Psoas muscle (tissue), 8 donors: ENCODE results near the gene LRRC8B. TPM values are rescaled to one million over a fixed set of nuclear protein-coding genes. Genes with fewer than 3 reads are reported as not detected.
"Not testable (repeated sequence)": the region's sequence is repeated elsewhere in the genome, so short reads cannot be mapped to it uniquely, and the experiment has no call there.

Experiments
- ATAC-seq, 4 donors: fragments of 200-7000 bp; cut with Tn5 transposase; one replicate each; pipeline ENCODE4 v1.9.1; 2020; ENCODE audit warnings: moderate library complexity in 3 of 4, mild to moderate bottlenecking in 2 of 4
- DNase-seq, 2 donors: peaks; one replicate each; pipeline ENCODE4 v3.0.0-alpha.2; 2020
- H3K27ac ChIP-seq: fragments of 200-600 bp; one replicate; pipeline ENCODE4 v1.8.0; 2022
- H3K27me3 ChIP-seq, 3 donors: fragments of 200-600 bp in 1 of 3; one replicate each; pipeline versions ENCODE4 v1.6.1 to v1.8.0; 2013 to 2022; ENCODE audit warnings: low read length in 2 of 3, mild to moderate bottlenecking in 2 of 3, moderate library complexity in 1 of 3; ENCODE audit not compliant: insufficient read depth in 3 of 3
- H3K36me3 ChIP-seq, 2 donors: fragments of 200-600 bp in 1 of 2; one replicate each; pipeline versions ENCODE4 v1.6.1 to v1.8.0; 2013 to 2022; ENCODE audit warnings: low read depth in 1 of 2, mild to moderate bottlenecking in 1 of 2, moderate library complexity in 1 of 2; ENCODE audit not compliant: insufficient read depth in 1 of 2
- H3K4me1 ChIP-seq: fragments of 200-600 bp; one replicate; pipeline ENCODE4 v1.8.0; 2022
- H3K4me3 ChIP-seq: fragments of 200-600 bp; one replicate; pipeline ENCODE4 v1.8.0; 2022; ENCODE audit warnings: mild to moderate bottlenecking
- H3K9me3 ChIP-seq: fragments of 200-600 bp; one replicate; pipeline ENCODE4 v1.8.0; 2022
- WGBS, 3 donors: extraction: QIAGEN DNeasy Blood & Tissue Kit; methylation state at CpG; one replicate each; pipeline versions ENCODE4 v1.1.6 to v1.1.7; 2013; 5-methylcytosine and 5-hydroxymethylcytosine counted together
- intact Hi-C, 2 donors: fragments of 100-400 bp; cut with DNase I; formaldehyde crosslinking; loops; one replicate each; pipeline versions ENCODE4 v1.11.0 to v1.14.2; 2022
- polyA plus RNA-seq, 3 donors: library from polyadenylated mRNA; stranded (reverse); fragments of 200-250 nt; gene quantifications; one replicate each; pipeline ENCODE4 v1.2.3, GENCODE V29; 2013
- total RNA-seq, 4 donors: library from RNA; stranded (reverse); fragmentation: NEBNext Ultra II Directional in 2 of 4; extraction: Animal tissue kit (Norgen Biotek cat#: 25700) in 2 of 4; gene quantifications; one replicate each; pipeline versions ENCODE4 v1.2.1 to v1.2.4, GENCODE V29; 2021 to 2023
- TF ChIP-seq, protein P1 (sequence below): fragments of 200-600 bp; IDR thresholded peaks from one replicate; pipeline ENCODE4 v1.8.0; 2022; ENCODE audit warnings: antibody characterized with exemption
- donor health status: healthy with polysubstance abuse.
- donor health status: DM: no; HTN: no; CAD: no; lungs with moderate emphysema.
- donor health status: Bipolar disorder and iron deficiency.
- donor health status: healthy.
- donor health status: DM: yes; HTN: yes; CAD: no.
- donor health status: DM: no; HTN: no; CAD: no.
- donor health status: DM: no; HTN: no; CAD: no.
- donor health status: DM: yes; HTN: yes; CAD: no.

LRRC8B gene
- total and polyA plus RNA-seq, 7 donors: 2.7 to 21.6 (median 10.3) TPM

DNA sequence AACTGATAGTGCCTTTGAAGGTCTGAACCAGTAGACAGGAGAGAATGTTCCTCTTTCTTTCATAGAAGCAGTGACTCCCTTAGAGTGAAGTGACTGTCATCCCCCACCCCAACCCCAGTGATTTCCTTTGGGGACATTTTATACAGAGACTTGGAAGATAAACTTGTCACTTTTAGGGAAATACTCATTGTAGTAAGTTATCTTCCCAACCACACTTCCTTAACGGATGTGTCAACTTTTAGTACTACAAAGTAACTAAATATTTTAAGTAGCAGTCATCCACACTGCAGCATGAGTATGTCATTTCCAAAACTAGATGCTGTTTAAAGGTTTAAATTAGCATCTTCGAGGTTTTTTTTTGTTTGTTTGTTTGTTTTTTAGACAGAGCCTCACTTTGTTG is 13.7 kb downstream of the LRRC8B start:
- DNase-seq (no peak), ATAC-seq (peak in 2 of 4 donors; percentile 34 to 56)
- H3K27me3 ChIP-seq: no peaks in the 10 kb centered on the region
- H3K9me3 ChIP-seq: no peaks in the 10 kb centered on the region
- no peak overlapping the region for H3K4me3 ChIP-seq
- peaks cover 19% of the 10 kb centered on the region for H3K4me1 ChIP-seq
- WGBS, 3 donors: 60 to 77% (median 73%) methylated on average over 2 of the region's 2 CpGs
- intact Hi-C loops: loop anchor here in 1 of 2 donors (10.0 kb wide), 1 partner anchor 56 kb away; no protein-coding TSS in a partner anchor
- no peaks in the 10 kb centered on the region for H3K36me3 ChIP-seq
- TF ChIP-seq, protein P1, sequence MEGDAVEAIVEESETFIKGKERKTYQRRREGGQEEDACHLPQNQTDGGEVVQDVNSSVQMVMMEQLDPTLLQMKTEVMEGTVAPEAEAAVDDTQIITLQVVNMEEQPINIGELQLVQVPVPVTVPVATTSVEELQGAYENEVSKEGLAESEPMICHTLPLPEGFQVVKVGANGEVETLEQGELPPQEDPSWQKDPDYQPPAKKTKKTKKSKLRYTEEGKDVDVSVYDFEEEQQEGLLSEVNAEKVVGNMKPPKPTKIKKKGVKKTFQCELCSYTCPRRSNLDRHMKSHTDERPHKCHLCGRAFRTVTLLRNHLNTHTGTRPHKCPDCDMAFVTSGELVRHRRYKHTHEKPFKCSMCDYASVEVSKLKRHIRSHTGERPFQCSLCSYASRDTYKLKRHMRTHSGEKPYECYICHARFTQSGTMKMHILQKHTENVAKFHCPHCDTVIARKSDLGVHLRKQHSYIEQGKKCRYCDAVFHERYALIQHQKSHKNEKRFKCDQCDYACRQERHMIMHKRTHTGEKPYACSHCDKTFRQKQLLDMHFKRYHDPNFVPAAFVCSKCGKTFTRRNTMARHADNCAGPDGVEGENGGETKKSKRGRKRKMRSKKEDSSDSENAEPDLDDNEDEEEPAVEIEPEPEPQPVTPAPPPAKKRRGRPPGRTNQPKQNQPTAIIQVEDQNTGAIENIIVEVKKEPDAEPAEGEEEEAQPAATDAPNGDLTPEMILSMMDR: no peak
- H3K27ac ChIP-seq: peak overlapping the region; percentile 50

DNA sequence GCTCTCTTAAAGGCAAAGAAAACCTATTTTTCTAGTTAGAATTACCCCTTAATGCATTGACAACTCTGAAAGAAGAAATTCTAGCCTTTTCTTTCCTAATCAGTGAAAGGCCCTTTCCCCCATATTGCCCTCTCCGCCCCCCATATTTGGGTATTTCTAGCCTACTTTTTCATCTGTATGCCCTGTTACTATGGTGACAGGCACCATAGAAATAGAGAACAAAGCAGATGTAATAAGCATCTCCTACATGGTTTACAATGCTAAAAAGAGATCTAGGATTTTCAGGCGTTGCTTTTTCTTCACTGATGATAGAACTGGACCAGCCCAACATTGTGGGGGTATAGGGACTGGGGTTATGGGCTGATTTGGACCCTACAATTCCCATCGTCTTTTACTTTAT is 14.5 kb downstream of the LRRC8B start:
- H3K27ac ChIP-seq: no peak overlapping the region
- DNase-seq: no peak
- no peaks in the 10 kb centered on the region for H3K27me3 ChIP-seq
- TF ChIP-seq, protein P1: no peak
- intact Hi-C loops: loop anchor here in 1 of 2 donors (10.0 kb wide), 1 partner anchor 56 kb away; no protein-coding TSS in a partner anchor
- H3K4me1 ChIP-seq: peaks cover 23% of the 10 kb centered on the region
- WGBS, 3 donors: 86 to 90% (median 87%) methylated on average over 3 of the region's 3 CpGs
- no peak overlapping the region for H3K4me3 ChIP-seq
- no peak for ATAC-seq
- H3K9me3 ChIP-seq: no peaks in the 10 kb centered on the region
- H3K36me3 ChIP-seq: no peaks in the 10 kb centered on the region

DNA sequence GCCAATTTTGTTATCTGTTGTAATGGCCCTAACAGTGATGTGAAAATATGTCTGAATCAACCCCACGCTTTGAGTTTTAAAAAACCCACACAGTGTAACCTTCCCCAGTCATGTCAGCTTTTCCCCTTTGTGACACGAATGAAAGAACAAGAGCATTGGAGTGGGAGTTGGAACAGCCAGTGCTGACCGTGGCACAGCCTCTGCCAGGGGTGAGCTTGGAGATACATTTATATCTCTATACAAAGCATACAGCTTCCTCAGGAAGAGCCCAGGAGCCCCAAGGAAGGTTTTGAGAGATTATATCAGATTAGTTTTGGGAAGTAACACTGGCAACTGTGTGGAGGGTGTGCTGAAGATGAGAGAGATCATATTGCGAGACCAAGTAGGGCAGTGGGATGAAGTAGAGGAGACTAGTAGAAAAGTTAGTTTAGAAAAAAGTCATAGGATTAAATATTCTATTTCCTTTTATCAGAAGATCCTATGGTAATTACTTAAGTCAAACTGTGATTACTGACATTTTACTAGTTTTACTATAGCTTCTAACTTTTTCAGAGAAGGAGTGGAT is 15.9 kb downstream of the LRRC8B start:
- H3K27ac ChIP-seq: no peak overlapping the region
- peak in 2 of 4 donors; percentile 32 to 45 for ATAC-seq
- intact Hi-C loops: no loop called here

DNA sequence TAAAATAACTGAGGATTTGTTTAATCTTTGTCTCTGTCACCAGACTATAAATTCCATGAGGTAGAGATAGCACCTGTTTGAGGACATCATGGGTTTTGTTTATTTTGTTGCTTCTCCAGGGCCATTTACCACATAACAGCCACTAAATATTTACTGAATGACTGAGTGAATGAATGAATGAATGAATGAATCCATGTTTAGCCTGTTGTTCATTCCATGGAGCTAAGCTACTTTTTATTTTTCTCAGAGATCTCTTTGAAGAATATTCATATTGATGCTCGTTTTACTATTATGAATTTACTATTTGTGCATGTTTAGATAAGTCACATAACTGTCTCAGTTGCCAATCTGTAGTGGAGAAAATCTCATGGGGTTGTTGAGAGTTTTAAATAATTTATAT is 17.7 kb downstream of the LRRC8B start:
- Histone ChIP-seq H3K4me3 (no peak overlapping the region), H3K27ac (no peak overlapping the region), H3K36me3 (no peaks in the 10 kb centered on the region), H3K9me3 (no peaks in the 10 kb centered on the region), H3K27me3 (no peaks in the 10 kb centered on the region), H3K4me1 (peaks cover 53% of the 10 kb centered on the region)
- DNase-seq (no peak), ATAC-seq (no peak)
- TF ChIP-seq, protein P1: no peak
- WGBS, 3 donors: 80 to 96% (median 90%) methylated on average over 1 of the region's 1 CpG
- intact Hi-C loops: no loop called here

More for the DNA sequence above, 15.9 kb downstream of the LRRC8B start:
- Histone ChIP-seq H3K27me3 (no peaks in the 10 kb centered on the region), H3K4me1 (peaks cover 36% of the 10 kb centered on the region), H3K36me3 (no peaks in the 10 kb centered on the region), H3K4me3 (no peak overlapping the region), H3K9me3 (no peaks in the 10 kb centered on the region)
- no peak for DNase-seq
- TF ChIP-seq, protein P1: no peak
- WGBS, 3 donors: 50 to 66% (median 52%) methylated on average over 4 of the region's 4 CpGs

DNA sequence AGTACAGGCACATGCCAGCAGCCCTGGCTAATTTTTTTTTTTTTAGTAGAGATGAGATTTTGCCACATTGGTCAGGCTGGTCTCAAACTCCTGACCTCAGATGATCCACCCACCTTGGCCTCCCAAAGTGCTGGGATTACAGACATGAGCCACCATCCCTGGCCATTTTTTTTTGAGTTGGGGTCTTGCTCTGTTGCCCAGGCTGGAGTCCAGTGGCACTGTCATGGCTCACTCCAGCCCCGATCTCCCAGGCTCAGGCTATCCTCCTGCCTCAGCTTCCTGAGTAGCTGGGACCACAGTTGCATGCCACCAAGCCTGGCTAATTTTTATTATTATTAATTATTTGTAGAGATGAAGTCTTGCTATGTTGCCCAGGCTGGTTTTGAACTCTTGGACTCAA is 19.0 kb downstream of the LRRC8B start:
- H3K27ac ChIP-seq, DNase-seq, H3K4me3 ChIP-seq, H3K9me3 ChIP-seq, H3K36me3 ChIP-seq, intact Hi-C loops, ATAC-seq, H3K27me3 ChIP-seq: not testable (repeated sequence)
- peaks cover 54% of the 10 kb centered on the region for H3K4me1 ChIP-seq
- 96 to 100% (median 100%) methylated on average over 1 of the region's 1 CpG for WGBS, 3 donors
